SW480 (cell line): ENCODE results near the gene CD8B.
A peak's percentile ranks its signal among the peaks of the same experiment; 100 is the strongest.
"Not testable (repeated sequence)": the region's sequence is repeated elsewhere in the genome, so short reads cannot be mapped to it uniquely, and the experiment has no call there.

Experiments
- DNase-seq: peaks from one replicate; pipeline ENCODE4 v3.0.0-alpha.2; 2016; ENCODE audit warnings: low spot score

CD8B gene

DNA sequence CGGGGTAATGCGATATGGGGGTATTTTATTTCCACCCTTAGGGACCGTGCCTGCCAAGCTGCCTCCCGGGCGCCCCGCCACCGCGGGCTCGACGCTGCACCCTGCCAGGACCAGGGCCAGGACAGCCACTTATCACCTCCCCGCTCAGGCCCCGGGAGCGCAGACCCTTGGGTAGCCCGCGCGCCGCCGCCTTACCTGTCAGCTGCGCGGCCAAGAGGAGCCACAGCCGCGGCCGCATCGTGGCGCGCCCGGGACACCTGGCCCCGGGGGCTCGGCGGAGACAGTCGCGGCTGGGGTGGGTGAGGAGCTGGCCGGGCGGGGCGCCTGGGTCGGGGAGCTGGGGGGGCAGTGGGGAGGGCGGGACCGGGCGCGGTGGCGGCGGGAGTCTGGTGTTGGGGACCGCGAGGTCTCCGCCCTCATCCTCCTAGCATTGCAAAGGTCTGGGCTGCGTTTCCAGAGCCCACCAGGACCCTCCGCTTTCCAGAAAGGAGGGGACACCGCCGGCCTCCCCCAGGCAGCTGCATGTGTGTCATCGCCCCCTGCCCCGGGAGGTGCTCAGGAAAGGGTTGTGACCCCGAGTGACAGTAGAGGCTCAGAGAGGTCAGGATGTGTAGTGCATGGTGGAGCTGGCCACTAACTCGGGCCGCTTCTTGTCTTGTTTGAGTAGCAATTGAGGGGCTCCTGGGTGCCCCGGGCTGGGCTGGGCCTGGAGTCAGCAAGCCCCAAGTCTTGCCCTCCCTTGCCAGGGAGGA, at the start of gene CD8B:
Gene CD8B, minus strand, starts transcription at position 259 of the 752 bp plus-strand sequence. Its CDS starts 21 bp downstream, at position 238.
- DNase-seq, result not testable (repeated sequence)

DNA sequence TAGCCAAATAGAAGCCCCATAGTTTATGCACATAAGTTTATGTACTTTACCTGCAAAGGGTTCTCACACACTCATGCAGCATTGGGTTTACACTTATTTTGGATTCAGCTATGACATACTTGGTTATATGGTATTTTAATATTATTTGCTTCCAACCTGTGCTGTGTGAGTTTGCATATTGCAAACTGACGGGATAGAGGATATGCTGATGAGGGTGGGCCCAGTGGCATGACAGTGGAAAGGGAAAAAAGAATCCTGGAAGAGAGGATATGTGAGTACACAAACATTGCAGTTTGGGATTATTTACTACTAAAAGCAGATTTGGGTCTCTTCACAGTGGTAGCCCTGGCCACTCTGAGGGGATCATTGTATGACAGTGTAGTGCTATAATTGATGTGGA, 44.2 kb upstream of the CD8B start:
- DNase-seq, result not testable (repeated sequence)

DNA sequence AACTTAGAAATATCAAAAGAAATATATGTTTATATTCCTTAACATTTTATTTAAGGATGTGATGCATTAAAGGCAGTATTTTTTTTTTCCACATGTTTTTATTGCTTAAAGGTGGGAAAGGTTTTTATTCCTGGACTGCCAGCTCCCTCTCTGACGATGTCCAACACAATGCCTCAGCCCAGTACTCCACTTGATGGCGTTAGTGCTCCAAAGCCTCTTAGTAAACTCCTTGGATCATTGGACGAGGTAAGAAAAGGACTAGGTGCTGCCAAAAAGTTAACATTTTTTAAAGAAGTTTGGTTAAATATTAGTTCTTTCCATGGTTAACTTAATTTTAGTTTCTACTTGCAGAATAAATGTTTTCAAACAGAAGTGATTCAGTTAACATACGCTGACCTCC, 39.0 kb upstream of the CD8B start:
- not testable (repeated sequence) for DNase-seq

GRCh38 chr2:86886026-86886425, 24.3 kb upstream of the CD8B start:
- not testable (repeated sequence) for DNase-seq

DNA sequence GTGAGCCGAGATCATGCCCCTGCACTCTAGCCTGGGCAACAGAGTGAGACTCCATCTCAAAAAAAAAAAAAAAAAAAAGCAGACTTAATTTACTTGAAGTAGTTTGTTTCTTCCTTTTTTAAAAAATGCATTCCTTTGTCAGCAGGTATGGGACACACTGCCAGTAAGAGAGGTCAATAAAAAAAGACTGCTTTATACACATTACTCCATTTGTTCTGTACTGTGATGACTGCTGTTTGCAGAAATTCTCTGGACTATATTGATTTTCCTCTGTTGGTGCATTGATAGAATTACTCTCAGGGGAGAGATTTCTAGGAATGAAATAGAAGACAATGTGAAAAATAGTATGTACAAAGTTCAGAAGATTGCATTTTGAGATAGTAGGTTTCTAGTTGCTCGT, 21.2 kb upstream of the CD8B start:
- not testable (repeated sequence) for DNase-seq

DNA sequence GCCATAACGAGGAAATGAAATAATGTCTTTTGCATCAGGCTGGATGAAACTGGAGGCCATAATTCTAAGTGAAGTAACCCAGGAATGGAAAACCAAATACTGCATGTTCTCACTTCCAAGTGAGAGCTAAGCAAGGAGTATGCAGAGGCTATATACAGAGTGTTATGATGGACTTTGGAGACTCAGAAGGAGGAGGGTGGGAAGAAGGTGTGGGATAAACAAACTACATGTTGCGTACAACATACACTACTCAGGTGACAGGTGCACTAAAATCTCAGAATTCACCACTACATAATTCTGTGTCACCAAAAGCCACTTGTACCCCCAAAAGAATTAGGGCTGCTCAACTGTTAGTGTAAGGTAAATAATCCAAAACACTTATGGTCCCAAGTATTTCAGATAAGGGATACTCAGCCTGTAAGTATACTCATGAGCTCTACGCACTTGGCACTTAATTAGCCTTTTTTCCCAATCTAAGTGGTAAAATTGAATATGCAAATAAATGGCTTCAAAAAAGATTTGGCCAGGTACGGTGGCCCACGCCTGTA, 20.5 kb upstream of the CD8B start:
- not testable (repeated sequence) for DNase-seq

DNA sequence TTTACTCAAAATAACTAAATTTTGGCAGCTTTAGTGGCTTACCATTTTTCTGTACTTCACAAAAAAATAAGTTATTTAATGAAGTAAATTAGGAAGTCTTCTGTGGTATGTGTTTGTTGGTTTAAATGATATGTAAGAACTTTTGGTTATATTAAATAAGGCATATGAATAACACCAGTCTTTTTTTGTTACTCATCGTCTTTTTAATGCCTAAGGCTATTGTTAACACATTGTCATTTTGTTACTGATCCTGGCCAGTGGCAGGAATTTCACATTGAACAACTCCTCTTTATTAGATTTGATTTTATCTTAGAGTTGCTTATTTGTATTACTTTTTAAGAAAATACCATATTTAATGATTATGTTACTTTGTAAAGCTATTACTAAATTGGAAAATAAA, 17.3 kb upstream of the CD8B start:
- DNase-seq, result not testable (repeated sequence)

DNA sequence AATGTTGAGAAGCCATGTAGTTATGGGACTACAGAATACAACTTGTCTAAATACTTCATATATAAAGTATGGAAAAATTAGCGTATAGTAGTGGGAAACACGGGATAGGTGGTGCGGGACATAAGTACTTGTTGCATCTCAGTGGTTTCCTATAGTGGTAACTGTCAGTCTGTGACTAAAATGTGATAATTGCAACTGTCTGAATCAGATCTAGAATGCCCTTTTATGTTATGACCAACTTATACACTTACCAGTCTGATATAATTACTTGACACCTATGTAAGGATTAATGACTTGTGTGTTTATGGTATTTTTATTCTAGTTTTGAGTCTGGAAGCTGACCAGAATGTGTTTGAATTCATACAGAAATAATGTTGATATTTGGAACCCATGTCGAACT, 9.3 kb upstream of the CD8B start:
- DNase-seq, result not testable (repeated sequence)

- DNase-seq, result not testable (repeated sequence)
Observed at GRCh38 chr2:86868895-86869468, 7.3 kb upstream of the CD8B start.

- not testable (repeated sequence) for DNase-seq
Observed at GRCh38 chr2:86862380-86862703, 656 bp upstream of the CD8B start.

DNA sequence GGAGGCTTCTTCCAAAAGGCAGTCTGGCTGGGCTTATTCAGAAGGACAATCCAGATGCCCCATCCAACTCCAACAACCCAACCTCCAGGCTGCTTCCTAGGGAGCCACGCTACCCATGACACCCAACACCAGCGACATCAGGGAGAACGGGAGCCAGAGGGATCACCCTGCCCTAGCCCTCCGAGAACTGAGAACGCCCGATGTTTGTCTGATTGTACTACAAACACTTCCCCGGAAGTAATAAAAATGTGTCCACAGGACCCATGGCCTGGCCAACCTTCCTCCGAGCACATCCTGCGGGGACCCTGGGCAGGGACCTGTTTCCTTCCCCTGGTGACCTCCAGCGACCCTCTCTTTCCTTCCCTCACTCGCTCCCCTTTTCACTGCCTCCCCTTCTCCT, 511 bp downstream of the CD8B start:
- DNase-seq, result not testable (repeated sequence)

- not testable (repeated sequence) for DNase-seq
Observed at GRCh38 chr2:86860573-86860972, 1.1 kb downstream of the CD8B start.

DNA sequence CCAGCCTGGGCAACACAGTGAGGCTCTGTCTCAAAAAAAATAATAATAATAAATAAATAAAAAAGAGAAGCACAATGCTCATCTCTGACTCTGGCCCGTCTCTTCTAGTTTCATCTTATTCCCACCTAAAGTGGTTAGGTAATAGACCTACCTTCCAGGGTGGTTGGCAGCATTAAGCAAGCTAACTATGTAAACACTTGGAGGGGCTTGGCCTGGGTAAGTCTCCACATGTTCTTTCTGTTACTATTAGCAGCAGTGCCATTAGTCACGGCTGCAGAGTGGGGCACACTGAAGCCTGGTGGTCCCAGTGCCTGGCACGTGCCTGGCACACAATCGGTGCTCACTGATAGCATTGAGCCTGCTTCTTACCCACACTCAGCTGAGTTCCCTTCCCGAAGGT, 4.0 kb downstream of the CD8B start:
- not testable (repeated sequence) for DNase-seq

DNA sequence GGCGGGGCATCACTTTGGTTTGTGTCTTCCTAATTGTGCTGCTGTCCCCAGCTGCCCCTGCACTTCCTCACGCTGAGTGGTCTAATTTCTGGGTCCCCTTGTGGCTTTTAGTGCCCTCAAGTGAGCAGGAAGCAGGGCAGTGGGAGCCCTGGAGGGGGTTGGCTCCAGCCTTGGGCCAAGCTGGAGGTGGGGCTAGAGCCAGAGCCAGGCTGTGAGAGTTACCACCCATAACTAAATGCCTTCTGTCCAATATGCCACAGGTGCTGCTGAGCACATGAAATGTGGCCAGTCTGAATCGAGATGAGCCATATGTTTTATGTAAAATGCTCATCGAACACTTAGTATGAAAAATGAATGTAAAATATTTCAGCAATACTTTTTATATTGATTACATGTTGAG, 5.2 kb downstream of the CD8B start:
- DNase-seq, result peak; percentile 20

GRCh38 chr2:86855981-86856380, 5.7 kb downstream of the CD8B start:
- DNase-seq, result peak; percentile 80

GRCh38 chr2:86851581-86851980, 10.1 kb downstream of the CD8B start:
- DNase-seq, result not testable (repeated sequence)

GRCh38 chr2:86842607-86843234, 19.0 kb downstream of the CD8B start:
- DNase-seq, result not testable (repeated sequence)

- DNase-seq, result not testable (repeated sequence)
Observed at GRCh38 chr2:86841330-86841729, 20.4 kb downstream of the CD8B start.

GRCh38 chr2:86839871-86840548, 21.7 kb downstream of the CD8B start:
- DNase-seq, result not testable (repeated sequence)

GRCh38 chr2:86839455-86839854, 22.2 kb downstream of the CD8B start:
- not testable (repeated sequence) for DNase-seq

DNA sequence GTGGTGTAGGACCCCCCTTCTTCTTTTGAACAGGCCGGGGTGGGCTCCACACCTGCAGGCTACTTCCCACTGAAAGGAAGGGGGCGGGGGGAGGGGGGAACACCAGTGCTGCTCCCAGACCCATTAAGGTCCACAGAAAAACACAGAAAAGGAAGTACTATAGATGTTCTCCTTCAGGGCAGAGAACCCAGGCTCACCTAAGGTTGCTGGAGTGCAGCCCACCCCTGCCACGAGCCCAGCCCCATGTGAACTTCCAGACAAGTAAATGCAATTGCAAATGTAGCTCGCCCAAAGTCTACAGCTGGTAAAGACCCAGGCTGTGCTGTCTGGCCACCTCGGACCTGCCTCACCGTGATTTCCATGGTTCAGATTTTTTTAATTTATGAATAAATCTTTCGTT, 24.0 kb downstream of the CD8B start:
- not testable (repeated sequence) for DNase-seq
